GM12874 (cell line): Measurements from ENCODE around the gene ACSF3.

Source experiments
- CTCF ChIP-seq: IDR thresholded peaks from 2 replicates; pipeline ENCODE4 v1.5.1; 2011; ENCODE audit warnings: low read depth, mild to moderate bottlenecking, control low read depth, low read length, moderate library complexity; ENCODE audit not compliant: insufficient read depth

The ACSF3 gene

GRCh38 chr16:89078172-89078571 is 15.5 kb upstream of the ACSF3 start:
- no peak for TF ChIP-seq CTCF

GRCh38 chr16:89079434-89079980 is 14.1 kb upstream of the ACSF3 start:
- TF ChIP-seq CTCF = no peak

- no peak for TF ChIP-seq CTCF
These were observed 13.3 kb upstream of the ACSF3 start for GRCh38 chr16:89080196-89080853.

- TF ChIP-seq CTCF = no peak
These were observed 12.1 kb upstream of the ACSF3 start for GRCh38 chr16:89081556-89081955.

- TF ChIP-seq CTCF = no peak
These were observed 9.2 kb upstream of the ACSF3 start for GRCh38 chr16:89084411-89084810.

GRCh38 chr16:89084814-89085612 is 8.6 kb upstream of the ACSF3 start:
- no peak for TF ChIP-seq CTCF

- no peak for TF ChIP-seq CTCF
These were observed 7.9 kb upstream of the ACSF3 start for GRCh38 chr16:89085755-89086154.
